Activated T-cell treated with anti-CD3 and anti-CD28 coated beads, Interleukin-2, amount 50 U/mL, for 48 hours (primary cell): Measurements from ENCODE around the gene BZW2.
"Not testable (repeated sequence)": the region's sequence is repeated elsewhere in the genome, so short reads cannot be mapped to it uniquely, and the experiment has no call there.

Experiments used
- DNase-seq, 2 experiments: peaks; one replicate each; pipeline ENCODE4 v3.0.0-alpha.2; 2020

BZW2 gene

GRCh38 chr7:16675277-16675676, 29.3 kb downstream of the BZW2 start:
- no peak for DNase-seq

GRCh38 chr7:16677978-16678494, 32.1 kb downstream of the BZW2 start:
- no peak for DNase-seq

GRCh38 chr7:16678645-16679566, 32.9 kb downstream of the BZW2 start:
- DNase-seq = not testable (repeated sequence)

DNA sequence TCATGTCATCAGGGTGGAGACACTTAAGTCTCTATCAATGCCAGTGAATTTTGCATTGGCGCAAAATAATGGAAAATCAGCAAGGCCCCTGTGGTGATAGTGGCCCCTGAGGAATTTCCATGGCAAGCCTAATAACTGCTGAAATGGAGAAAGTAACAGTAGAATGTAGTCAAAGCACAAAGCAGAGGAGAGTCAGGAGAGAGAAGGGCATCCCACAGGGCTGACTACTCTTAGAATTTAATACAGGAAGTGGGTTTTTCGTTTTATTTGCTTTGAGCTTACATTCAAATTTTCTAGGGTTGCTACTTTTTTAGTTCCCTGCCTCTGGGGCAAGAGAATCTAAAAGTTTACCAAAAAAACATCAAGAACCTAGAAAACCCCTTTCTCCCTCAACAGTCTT, 39.0 kb downstream of the BZW2 start:
- no peak for DNase-seq

GRCh38 chr7:16685535-16685934, 39.6 kb downstream of the BZW2 start:
- no peak for DNase-seq

DNA sequence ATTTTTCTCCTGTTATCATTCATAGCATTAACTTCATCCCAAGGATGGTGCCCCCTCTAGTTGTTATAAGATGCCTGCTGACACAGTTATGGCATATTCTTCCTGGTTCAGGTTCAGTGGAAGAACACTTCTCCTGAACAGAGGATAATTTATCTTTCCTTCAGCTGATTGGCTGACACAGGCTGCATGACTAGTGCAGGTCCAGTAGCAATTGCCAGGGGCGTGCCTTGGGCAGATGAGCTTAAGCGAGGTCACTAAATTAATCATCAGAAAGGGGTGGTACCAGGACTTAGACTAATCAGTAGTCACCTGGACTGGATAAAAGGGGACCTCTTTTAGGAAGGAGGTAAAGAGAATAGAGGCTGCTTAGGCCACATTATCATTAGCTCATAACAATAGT, 42.3 kb downstream of the BZW2 start:
- DNase-seq = no peak

GRCh38 chr7:16691241-16691640, 45.3 kb downstream of the BZW2 start:
- no peak for DNase-seq

DNA sequence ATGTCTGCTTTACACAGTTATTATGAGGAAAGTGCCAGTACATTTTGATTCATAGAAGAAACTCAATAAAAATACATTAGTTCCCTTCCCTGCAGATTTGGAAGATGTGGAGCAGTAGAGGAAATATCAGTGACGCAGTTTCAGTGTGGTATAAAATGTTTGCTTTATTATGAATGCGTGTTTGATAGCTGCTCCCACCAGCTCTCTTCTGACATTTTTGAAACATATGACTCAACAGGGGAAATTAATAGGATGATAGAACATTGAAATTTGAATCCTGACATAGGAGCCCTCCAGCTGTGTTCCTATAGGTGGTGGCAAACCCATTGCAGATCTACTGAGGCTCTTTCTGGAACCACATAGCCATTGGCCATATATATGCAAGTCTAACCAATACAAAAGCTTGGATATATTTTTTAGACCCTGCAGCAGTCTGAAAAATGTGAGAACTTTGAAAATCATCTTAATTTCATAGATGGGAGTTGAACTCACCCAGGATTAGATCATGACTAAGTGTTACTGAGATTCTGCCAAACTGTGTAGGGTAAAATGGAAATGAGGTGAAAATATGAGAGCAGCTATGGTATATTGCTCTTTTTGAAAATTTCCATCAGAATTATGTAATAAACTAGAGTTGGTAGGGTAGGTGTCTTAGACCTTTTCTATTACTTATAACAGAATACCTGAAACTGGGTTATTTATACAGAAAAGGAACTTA, 47.8 kb downstream of the BZW2 start:
- DNase-seq = no peak

- DNase-seq = no peak
These were observed 48.8 kb downstream of the BZW2 start for GRCh38 chr7:16694806-16695205.

GRCh38 chr7:16695621-16696237, 49.7 kb downstream of the BZW2 start:
- no peak for DNase-seq

- DNase-seq = no peak
These were observed 51.7 kb downstream of the BZW2 start for GRCh38 chr7:16697507-16698199.

DNA sequence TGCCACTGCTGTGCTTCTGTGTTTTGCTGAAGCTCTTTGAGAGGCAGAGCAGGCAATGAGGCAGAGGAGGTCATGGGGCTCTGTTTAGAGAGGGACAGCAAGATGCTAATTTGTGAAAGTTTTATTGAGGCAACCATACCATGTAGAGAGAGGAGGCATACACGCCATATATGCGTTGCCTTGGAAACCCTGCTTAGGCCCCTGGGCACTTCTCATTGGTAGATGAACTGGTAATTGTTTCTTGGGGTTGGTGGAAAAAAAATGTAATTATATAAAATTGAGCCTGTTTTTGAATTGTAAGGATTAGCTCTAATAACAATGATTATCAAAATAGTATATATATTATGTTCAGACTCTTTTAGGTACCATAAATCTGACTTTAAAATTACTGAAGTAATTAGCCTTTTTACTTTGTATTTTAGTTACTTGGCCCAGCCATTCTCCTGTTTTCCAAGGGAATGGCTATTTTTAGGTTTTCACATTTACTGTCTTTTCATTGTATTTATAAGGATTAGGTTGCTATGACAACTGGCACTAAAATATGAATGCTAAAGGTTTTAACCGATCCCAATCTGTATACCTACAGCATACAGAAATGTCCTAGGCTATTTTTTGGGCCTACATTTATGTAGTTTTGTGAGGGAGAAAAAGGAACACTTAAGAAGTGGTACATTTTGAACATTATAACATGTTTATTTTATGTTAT, 52.4 kb downstream of the BZW2 start:
- no peak for DNase-seq

DNA sequence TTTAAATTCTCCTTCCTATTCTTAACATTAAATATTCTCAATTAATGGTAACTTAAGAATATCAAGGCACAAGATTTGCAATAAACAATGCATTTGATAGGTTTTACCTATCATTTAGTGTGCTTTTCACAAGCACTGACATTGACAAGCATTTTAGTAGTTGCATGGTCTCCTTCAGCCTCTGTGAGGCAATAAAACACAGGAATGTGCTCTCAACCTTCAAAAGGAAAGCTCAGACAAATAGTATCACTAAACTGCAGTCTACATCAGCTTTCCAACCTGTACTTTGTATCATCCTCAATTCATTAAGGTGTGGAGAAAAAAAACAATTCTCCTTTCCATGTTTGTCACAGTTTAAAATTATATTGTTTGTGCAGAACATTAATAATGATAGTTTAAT, 56.5 kb downstream of the BZW2 start:
- DNase-seq = no peak

DNA sequence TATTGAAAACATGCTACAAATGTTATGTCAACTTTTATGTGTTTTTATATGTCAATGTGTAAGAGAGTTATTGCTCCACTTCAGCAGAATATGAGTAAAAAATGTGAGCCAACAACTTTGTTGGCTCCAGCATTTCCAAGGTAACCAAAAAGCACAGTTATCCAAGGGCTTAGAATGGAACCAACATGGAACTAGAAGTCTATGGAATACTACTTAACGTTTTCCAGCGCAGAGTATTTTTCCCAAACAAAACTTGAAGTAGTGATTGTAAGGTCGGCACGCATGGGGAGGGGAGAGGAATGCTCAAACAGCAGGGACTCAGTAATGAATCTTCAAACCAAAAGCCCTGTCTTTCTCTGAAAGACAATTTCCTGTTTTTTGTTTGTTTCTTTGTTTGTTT, 62.5 kb downstream of the BZW2 start:
- no peak for DNase-seq

DNA sequence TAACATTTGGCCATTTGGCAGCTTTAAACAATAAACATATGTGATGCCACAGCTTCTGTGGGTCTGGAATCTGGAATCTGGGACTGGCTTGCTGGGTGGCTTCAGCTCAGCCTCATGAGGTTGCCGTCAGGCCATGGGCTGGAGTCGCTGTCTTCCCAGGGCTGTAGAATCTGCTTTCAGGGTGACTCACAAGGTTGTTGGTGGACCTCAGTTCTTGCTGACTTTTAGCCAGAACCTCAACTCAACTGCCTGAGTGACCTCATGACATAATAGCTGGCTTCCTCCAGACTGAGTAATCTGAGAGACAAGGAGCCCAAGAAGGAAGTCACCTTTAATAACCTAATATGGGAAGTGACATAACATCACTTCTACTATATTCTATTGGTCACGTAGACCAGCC, 63.0 kb downstream of the BZW2 start:
- DNase-seq = no peak

DNA sequence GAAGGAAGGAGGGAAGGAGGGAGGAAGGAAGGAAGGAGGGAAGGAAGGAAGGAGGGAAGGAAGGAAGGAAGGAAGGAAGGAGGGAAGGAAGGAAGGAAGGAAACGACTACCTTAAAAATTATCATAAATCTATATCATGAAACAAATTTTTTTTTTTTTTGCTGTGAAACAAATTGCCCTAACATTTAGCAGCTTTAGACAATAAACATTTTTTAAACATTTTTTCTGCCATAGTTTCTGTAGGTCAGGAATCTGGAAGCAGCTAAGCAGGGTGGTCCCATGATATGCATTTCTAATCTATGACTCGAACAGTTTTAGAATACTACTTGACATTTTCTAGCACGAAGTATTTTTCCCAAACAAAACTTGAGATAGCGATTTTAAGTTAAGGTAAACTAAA, 64.7 kb downstream of the BZW2 start:
- DNase-seq = no peak

GRCh38 chr7:16711730-16712129, 65.7 kb downstream of the BZW2 start:
- no peak for DNase-seq

DNA sequence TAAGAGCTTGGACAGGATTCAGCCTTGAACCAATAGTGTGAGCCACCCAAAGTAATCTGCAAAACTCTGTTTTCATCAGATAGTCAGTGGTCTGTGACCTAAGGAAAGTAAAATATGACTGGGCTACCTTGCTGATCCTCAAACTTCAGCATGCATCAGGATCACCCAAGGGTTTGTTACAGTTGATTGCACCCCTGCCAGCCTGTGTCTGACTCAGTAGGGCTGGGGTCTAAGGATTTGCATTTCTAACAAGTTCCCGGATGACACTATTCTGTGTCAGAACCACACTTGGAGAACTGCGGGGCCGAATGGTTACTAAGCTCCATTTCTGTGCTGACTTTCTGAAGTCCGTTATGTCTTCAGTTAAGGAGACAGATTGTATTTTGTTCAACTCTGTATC, 66.9 kb downstream of the BZW2 start:
- peak; percentile 31 to 34 for DNase-seq

- DNase-seq = no peak
These were observed 69.9 kb downstream of the BZW2 start for GRCh38 chr7:16715928-16716327.

- no peak for DNase-seq
These were observed 72.2 kb downstream of the BZW2 start for GRCh38 chr7:16718111-16718656.

- DNase-seq = no peak
These were observed 73.7 kb downstream of the BZW2 start for GRCh38 chr7:16719699-16720098.

DNA sequence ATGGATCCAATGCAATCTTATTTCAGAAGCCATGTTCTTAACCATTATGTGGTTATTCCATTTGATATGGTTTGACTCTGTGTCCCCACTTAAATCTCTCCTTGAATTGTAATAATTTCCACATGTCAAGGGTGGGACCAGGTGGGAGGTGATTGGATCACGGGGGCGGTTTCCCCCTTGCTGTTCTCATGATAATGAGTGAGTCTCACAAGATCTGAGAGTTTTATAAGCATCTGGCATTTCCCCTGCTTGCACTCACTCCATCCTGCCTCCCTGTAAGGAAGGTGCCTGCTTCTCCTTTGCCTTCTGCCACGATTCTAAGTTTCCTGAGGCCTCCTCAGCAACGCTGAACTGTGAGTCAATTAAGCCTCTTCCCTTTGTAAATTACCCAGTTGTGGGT, 75.6 kb downstream of the BZW2 start:
- DNase-seq = peak in 1 of 2 experiments; percentile 23
